ENCODE results near the gene ASGR2. TPM values are rescaled to one million over a fixed set of nuclear protein-coding genes. Genes with fewer than 3 reads are reported as not detected.

ASGR2 gene
- total and polyA plus RNA-seq, 2 donors (not counting 1 experiment from before 2014, with no cell fraction given), result not detected

GRCh38 chr17:7113273-7114071 lies 1.1 kb downstream of the ASGR2 start:
- Histone ChIP-seq H3K27me3 (ENCODE audit: control insufficient read depth, insufficient read depth, low read length) (no peaks in the 10 kb centered on the region), H3K36me3 (ENCODE audit: control insufficient read depth, insufficient read depth, low read length) (no peaks in the 10 kb centered on the region), H3K4me3 (replicated peaks in 1 of 4; ENCODE audit: control extremely low read depth in 1 of 4, insufficient read depth in 1 of 4, low read depth in 3 of 4, low read length in 4 of 4) (no peak overlapping the region), H3K9me3 (ENCODE audit: control insufficient read depth, insufficient read depth, low read depth, low read length) (no peaks in the 10 kb centered on the region), H3K27ac (ENCODE audit: insufficient read depth, low read length) (no peak overlapping the region), H3K4me1 (ENCODE audit: control insufficient read depth, extremely low read depth, insufficient read depth, low read length) (no peaks in the 10 kb centered on the region), H3K9ac (ENCODE audit: insufficient read depth, low read length) (no peak overlapping the region), H4K20me1 (ENCODE audit: control insufficient read depth, extremely low read depth, insufficient read depth, low read length) (no peaks in the 10 kb centered on the region), H2AFZ (ENCODE audit: low read length) (no peak overlapping the region), H3K4me2 (ENCODE audit: extremely low read depth, insufficient read depth, low read length) (no peak overlapping the region), H3K79me2 (ENCODE audit: control insufficient read depth, insufficient read depth, low read length) (no peaks in the 10 kb centered on the region)
- DNase-seq (ENCODE audit: low read depth in 2 of 2), result no peak
- no peak for TF ChIP-seq CTCF (conservative IDR thresholded peaks at IDR 0.05 in 1 of 2, IDR thresholded peaks at IDR 0.05 in 1 of 2; ENCODE audit: low read depth in 1 of 2, low read length in 2 of 2)
- TF ChIP-seq EZH2 (IDR thresholded peaks at IDR 0.05; ENCODE audit: low read length, missing control alignments), result no peak

- H2AFZ ChIP-seq (ENCODE audit: low read length), result no peak overlapping the region
- no peaks in the 10 kb centered on the region for H3K79me2 ChIP-seq (ENCODE audit: control insufficient read depth, insufficient read depth, low read length)
- TF ChIP-seq EZH2 (IDR thresholded peaks at IDR 0.05; ENCODE audit: low read length, missing control alignments), result no peak
- TF ChIP-seq CTCF (conservative IDR thresholded peaks at IDR 0.05 in 1 of 2, IDR thresholded peaks at IDR 0.05 in 1 of 2; ENCODE audit: low read depth in 1 of 2, low read length in 2 of 2), result no peak
- DNase-seq (ENCODE audit: low read depth in 2 of 2), result no peak
- H3K36me3 ChIP-seq (ENCODE audit: control insufficient read depth, insufficient read depth, low read length), result no peaks in the 10 kb centered on the region
- H3K4me2 ChIP-seq (ENCODE audit: extremely low read depth, insufficient read depth, low read length), result no peak overlapping the region
- H3K27ac ChIP-seq (ENCODE audit: insufficient read depth, low read length), result no peak overlapping the region
- H3K9me3 ChIP-seq (ENCODE audit: control insufficient read depth, insufficient read depth, low read depth, low read length), result no peaks in the 10 kb centered on the region
- no peak overlapping the region for H3K4me3 ChIP-seq (replicated peaks in 1 of 4; ENCODE audit: control extremely low read depth in 1 of 4, insufficient read depth in 1 of 4, low read depth in 3 of 4, low read length in 4 of 4)
- no peak overlapping the region for H3K9ac ChIP-seq (ENCODE audit: insufficient read depth, low read length)
- no peaks in the 10 kb centered on the region for H4K20me1 ChIP-seq (ENCODE audit: control insufficient read depth, extremely low read depth, insufficient read depth, low read length)
- H3K4me1 ChIP-seq (ENCODE audit: control insufficient read depth, extremely low read depth, insufficient read depth, low read length), result no peaks in the 10 kb centered on the region
- no peaks in the 10 kb centered on the region for H3K27me3 ChIP-seq (ENCODE audit: control insufficient read depth, insufficient read depth, low read length)
Measured at GRCh38 chr17:7112510-7113108, 2.0 kb downstream of the ASGR2 start.

GRCh38 chr17:7111784-7112509 lies 2.7 kb downstream of the ASGR2 start:
- Histone ChIP-seq H3K36me3 (ENCODE audit: control insufficient read depth, insufficient read depth, low read length) (no peaks in the 10 kb centered on the region), H4K20me1 (ENCODE audit: control insufficient read depth, extremely low read depth, insufficient read depth, low read length) (no peaks in the 10 kb centered on the region), H3K4me2 (ENCODE audit: extremely low read depth, insufficient read depth, low read length) (no peak overlapping the region), H3K9ac (ENCODE audit: insufficient read depth, low read length) (no peak overlapping the region), H3K79me2 (ENCODE audit: control insufficient read depth, insufficient read depth, low read length) (no peaks in the 10 kb centered on the region), H3K27me3 (ENCODE audit: control insufficient read depth, insufficient read depth, low read length) (no peaks in the 10 kb centered on the region), H3K4me1 (ENCODE audit: control insufficient read depth, extremely low read depth, insufficient read depth, low read length) (no peaks in the 10 kb centered on the region), H3K9me3 (ENCODE audit: control insufficient read depth, insufficient read depth, low read depth, low read length) (no peaks in the 10 kb centered on the region), H2AFZ (ENCODE audit: low read length) (no peak overlapping the region), H3K27ac (ENCODE audit: insufficient read depth, low read length) (no peak overlapping the region), H3K4me3 (replicated peaks in 1 of 4; ENCODE audit: control extremely low read depth in 1 of 4, insufficient read depth in 1 of 4, low read depth in 3 of 4, low read length in 4 of 4) (no peak overlapping the region)
- no peak for DNase-seq (ENCODE audit: low read depth in 2 of 2)
- TF ChIP-seq CTCF (conservative IDR thresholded peaks at IDR 0.05 in 1 of 2, IDR thresholded peaks at IDR 0.05 in 1 of 2; ENCODE audit: low read depth in 1 of 2, low read length in 2 of 2) (no peak), EZH2 (IDR thresholded peaks at IDR 0.05; ENCODE audit: low read length, missing control alignments) (no peak)

Measured in fibroblast of lung (primary cell).